Testis (tissue), 2 donors: ENCODE data around the gene TMA7.

Experiments used
- POLR2A ChIP-seq: fragments of 450-650 bp; IDR thresholded peaks from one replicate; pipeline ENCODE4 v1.6.1; 2017; ENCODE audit warnings: antibody characterized with exemption, mild to moderate bottlenecking, moderate library complexity
- TF ChIP-seq, protein P1 (sequence below), 3 experiments: fragments of 450-650 bp in 2 of 3; fragments of 200-600 bp in 1 of 3; sonication (generic) in 1 of 3; IDR thresholded peaks; one replicate each; pipeline ENCODE4 v1.5.1; 2016 to 2019; ENCODE audit warnings: antibody characterized with exemption in 3 of 3, mild to moderate bottlenecking in 2 of 3, moderate library complexity in 1 of 3

- TF ChIP-seq, protein P1, sequence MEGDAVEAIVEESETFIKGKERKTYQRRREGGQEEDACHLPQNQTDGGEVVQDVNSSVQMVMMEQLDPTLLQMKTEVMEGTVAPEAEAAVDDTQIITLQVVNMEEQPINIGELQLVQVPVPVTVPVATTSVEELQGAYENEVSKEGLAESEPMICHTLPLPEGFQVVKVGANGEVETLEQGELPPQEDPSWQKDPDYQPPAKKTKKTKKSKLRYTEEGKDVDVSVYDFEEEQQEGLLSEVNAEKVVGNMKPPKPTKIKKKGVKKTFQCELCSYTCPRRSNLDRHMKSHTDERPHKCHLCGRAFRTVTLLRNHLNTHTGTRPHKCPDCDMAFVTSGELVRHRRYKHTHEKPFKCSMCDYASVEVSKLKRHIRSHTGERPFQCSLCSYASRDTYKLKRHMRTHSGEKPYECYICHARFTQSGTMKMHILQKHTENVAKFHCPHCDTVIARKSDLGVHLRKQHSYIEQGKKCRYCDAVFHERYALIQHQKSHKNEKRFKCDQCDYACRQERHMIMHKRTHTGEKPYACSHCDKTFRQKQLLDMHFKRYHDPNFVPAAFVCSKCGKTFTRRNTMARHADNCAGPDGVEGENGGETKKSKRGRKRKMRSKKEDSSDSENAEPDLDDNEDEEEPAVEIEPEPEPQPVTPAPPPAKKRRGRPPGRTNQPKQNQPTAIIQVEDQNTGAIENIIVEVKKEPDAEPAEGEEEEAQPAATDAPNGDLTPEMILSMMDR (IDR thresholded peaks at IDR 0.05) = no peak
- no peak for TF ChIP-seq POLR2A
Observed at GRCh38 chr3:48466386-48467109, 26.5 kb downstream of the TMA7 start.
